Loucy (cell line): ENCODE data around the gene C16orf78.

Source experiments
- CTCF ChIP-seq: fragments of 200-600 bp; sonication (generic); conservative IDR thresholded peaks from 2 replicates; pipeline ENCODE4 v1.5.1; 2014; ENCODE audit warnings: mild to moderate bottlenecking, antibody characterized with exemption, low read length
- EZH2phosphoT487 ChIP-seq: fragments of 200-600 bp; IDR thresholded peaks from 2 replicates; pipeline ENCODE4 v1.6.1; 2018; ENCODE audit warnings: antibody characterized with exemption, mild to moderate bottlenecking, moderate library complexity, borderline replicate concordance

GRCh38 chr16:49354991-49355390, 18.6 kb upstream of the C16orf78 start:
- no peak for TF ChIP-seq CTCF
- no peak for TF ChIP-seq EZH2phosphoT487
